Measurements from ENCODE around the gene WDR90.

DNA sequence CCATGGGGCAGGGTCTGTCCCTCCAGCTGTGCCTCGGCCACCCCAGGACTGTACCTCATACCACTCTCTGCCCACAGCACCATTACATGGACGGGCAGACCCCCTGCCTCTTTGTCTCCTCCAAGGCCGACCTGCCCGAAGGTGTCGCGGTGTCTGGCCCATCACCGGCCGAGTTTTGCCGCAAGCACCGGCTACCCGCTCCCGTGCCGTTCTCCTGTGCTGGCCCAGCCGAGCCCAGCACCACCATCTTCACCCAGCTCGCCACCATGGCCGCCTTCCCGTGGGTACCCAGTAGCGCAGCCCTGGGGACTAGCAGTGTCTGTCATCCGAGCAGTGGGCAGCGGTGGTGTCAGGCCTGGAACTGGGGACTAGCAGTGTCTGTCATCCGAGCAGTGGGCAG, 23.7 kb downstream of the WDR90 start:
- no peak for TF ChIP-seq POLR2A (IDR thresholded peaks at IDR 0.05; ENCODE audit: low read depth)
- TF ChIP-seq, protein P1, sequence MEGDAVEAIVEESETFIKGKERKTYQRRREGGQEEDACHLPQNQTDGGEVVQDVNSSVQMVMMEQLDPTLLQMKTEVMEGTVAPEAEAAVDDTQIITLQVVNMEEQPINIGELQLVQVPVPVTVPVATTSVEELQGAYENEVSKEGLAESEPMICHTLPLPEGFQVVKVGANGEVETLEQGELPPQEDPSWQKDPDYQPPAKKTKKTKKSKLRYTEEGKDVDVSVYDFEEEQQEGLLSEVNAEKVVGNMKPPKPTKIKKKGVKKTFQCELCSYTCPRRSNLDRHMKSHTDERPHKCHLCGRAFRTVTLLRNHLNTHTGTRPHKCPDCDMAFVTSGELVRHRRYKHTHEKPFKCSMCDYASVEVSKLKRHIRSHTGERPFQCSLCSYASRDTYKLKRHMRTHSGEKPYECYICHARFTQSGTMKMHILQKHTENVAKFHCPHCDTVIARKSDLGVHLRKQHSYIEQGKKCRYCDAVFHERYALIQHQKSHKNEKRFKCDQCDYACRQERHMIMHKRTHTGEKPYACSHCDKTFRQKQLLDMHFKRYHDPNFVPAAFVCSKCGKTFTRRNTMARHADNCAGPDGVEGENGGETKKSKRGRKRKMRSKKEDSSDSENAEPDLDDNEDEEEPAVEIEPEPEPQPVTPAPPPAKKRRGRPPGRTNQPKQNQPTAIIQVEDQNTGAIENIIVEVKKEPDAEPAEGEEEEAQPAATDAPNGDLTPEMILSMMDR (IDR thresholded peaks at IDR 0.05) = no peak
- TF ChIP-seq EP300 (IDR thresholded peaks at IDR 0.05) = no peak

All from esophagus muscularis mucosa (tissue), 4 donors.